ENCODE results near the gene MRPS17.
"Not testable (repeated sequence)": the region's sequence is repeated elsewhere in the genome, so short reads cannot be mapped to it uniquely, and the experiment has no call there.

MRPS17 gene

DNA sequence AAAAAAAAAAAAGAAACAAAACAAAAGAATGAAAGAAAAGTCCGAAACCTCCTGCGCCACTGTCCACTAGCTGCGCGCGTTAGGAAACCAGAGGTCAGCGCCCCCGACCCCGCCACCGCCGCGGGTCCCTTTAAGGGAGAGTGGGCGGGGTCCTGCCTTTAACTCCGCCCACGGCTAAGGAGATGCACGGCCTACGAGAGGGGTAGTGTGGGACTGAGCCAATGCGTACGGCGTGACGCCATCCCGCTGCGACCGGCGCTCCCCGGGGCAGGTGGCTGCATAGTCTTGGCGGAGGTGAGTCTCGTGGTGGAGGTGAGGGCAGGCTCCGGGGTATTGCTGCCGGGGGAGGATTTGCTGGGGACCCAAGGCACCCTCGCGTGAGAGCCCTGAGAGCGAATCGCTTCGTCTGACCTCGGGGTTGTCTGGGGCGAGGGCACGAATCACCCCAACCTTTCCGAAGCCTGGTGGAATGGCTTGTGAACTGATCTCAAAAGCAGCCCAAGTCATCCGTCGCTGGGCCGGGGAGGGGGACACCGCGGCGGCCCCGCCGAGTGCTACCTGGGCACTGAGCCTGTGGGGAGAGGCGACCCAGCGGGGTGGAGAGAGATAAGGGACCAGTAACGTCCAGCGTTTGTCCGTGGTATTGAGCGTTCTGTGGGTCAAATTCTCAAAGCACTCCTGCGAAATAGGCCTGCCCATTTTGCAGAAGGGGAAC is at the start of gene MRPS17:
TSS of gene MRPS17 (plus strand) at position 241 of the 715 bp plus-strand sequence. CDS start 1,319 bp downstream, outside the sequence.
- peak; percentile 73 for DNase-seq

DNA sequence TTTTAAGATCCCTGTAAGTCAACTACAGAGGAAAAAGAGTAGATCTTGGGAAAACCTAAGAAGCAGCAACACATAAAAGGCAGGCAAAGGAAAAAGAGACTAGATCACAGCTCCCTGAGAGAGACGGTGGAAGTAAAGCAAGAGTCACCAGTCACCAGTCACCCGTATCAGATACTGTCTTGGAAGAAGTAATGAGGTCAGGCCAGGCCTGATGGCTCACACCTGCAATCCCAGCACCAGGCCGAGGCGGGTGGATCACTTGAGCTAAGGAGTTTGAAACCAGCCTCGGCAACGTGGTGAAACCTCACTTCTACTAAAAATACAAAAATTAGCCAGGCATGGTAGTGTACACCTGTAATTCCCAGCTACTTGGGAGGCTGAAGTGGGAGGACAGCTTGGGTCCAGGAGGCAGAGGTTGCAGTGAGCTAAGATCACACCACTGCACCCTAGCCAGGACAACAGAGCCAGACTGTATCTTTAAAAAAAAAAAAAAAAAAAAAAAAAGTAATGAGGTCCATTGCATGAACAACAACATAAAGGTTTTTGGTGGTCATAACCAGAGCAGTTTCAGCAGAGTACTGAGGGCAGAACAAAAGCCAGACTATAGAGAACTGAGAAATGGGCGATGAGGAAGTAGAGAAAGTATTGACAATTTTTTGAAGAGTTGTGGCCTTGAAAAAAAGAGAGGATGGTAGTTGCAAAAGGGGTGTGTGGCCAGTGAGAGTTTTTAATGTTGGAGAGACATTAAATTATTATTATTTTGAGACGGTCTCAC is 47.5 kb upstream of the MRPS17 start:
- DNase-seq = no peak

DNA sequence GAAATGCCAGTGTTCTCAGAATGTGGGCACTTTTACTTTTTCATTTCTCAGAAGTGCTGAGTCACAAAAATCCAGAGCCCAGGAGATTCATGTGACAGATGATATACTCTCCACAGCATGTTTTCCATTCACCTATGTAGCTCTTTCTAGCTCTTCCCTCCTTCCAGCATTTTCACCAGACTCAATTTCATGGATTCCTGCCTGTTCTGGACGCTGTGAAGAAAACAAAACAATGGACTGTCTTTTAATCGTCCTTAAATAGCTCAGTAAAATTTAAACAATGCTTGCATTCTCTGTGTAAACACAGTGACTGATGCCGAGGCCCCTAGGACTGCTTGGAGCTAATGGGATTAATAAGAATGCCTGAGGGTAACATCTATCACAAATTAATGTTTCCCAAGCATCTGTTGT is 38.9 kb upstream of the MRPS17 start:
- DNase-seq = no peak

DNA sequence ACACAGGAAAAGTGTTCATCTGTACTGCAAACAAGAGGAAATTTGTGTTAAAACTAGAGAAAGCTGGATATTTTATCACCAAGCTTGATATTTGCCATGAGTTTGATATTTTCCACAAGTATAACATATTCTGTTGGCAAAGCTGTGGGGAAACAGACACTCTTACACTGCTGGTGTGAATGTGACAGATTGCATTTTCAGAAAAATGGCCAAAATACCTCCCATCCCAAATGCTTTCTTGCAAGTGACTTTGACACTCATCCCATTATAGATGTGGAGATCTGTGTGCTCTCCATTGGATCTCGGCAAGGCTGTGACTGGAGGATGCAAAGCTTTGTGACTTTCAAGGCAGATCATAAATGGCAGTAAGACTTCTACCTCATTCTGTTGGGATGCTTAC is 33.9 kb upstream of the MRPS17 start:
- no peak for DNase-seq

DNA sequence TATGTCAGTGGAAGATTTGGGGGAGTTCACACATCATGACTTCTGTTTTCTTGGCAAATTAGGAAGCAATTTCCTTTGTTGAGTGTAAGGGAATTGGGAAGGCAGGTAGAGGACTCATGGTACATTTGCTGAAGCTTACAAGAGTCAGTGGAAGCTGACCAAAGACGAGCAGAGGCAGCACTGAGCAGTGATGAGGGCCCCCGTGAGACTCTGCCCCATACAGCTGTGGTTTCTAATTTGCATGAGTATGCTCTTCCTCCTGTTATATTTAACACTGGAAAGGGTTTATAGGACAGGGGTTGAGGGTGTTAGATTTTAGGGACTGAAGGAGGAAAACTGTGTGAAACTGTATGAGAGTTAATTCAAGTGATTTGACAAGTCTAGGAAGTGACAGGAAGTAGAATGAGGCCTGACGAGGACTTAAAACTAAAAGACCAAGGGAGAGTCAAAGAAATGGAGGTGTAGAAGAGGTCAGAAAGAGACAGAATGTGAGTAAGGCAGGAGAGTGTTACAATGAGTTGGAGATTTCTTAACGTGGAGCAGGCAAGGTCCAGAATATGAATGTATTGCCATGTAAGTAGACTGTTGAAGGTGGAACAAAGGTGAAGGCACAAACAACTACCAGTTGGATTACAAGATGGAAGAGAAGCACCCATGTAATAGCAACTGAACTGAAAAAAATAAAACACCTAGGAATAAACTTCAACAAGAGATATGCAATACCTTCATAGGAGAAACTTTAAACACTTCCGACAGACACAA is 23.5 kb upstream of the MRPS17 start:
- no peak for DNase-seq

DNA sequence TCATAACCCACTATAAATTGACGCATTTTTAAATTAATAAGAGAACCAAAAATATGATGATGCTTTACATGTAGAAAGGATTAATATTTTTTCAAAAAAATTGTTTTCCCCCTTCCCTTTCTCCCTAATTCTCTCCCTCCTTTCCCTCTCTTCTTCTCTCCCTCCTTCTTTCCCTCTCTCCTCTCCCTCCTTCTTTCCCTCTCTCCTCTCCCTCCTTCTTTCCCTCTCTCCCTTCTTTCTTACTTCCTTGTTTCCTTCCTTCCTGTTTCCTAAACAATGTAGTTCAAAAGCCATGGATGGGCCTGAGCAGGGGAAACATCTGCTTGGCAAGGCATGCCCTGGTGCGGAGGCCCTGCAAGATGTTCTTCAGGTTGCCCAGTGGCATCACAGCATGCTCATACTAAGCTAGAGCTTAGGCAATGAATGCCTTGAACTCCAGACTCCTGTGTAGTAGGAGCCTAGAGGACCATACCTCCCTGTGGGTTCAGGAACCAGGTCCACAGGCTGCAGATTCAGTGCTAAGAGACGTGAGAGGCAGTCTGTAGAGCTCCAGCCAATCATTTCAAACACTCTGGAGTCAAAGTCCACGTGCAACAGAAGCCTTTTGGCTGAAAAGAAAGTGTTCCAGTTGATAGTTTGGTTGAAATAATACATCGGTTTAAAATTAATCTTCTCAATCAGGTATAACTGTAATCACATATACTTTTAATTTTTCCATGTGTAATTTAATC is 20.1 kb upstream of the MRPS17 start:
- no peak for DNase-seq

DNA sequence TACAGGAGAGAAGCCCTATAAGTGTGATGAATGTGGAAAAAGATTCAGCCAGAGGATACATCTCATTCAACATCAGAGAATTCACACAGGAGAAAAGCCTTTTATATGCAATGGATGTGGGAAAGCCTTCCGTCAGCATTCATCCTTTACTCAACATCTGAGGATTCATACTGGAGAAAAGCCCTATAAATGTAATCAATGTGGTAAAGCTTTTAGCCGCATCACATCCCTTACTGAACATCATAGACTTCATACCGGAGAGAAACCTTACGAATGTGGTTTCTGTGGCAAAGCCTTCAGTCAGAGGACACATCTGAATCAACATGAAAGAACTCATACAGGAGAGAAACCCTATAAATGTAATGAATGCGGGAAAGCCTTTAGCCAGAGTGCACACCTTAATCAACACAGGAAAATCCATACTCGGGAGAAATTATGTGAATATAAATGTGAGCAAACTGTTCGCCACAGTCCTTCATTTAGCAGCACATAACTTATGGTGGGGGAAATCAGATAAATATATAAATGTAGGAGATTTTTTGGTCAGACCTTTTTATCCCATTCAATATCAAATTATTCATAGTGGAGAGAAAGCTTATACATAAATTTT is 12.1 kb upstream of the MRPS17 start:
- DNase-seq = no peak

DNA sequence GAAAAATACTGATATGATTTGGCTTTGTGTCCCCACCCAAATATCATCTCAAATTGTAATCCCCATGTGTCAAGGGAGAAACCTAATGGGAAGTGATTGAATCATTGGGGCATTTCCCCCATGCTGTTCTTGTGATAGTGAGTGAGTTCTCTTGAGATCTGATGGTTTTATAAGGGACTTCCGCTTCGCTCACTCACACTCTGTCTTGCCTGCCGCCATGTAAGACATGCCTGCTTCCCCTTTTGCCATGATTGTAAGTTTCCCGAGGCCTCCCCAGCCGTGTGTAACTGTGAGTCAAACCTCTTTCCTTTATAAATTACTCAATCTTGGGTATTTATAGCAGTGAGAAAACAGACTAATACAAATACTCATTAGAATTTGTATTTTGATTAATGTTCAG is 5.1 kb upstream of the MRPS17 start:
- no peak for DNase-seq

DNA sequence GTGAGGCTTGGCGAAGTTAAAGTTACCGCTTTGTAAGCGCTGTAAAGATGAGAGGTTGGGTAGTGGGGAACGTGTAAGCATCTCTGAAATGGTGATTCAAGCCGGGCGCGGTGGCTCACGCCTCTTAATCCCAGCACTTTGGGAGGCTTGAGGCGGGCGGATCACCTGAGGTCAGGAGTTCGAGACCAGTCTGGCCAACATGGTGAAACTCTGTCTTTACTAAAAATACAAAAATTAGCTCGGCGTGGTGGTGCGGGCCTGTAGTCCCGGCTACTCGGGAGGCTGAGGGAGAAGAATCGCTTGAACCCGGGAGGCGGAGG is 635 bp downstream of the MRPS17 start:
- DNase-seq = not testable (repeated sequence)

DNA sequence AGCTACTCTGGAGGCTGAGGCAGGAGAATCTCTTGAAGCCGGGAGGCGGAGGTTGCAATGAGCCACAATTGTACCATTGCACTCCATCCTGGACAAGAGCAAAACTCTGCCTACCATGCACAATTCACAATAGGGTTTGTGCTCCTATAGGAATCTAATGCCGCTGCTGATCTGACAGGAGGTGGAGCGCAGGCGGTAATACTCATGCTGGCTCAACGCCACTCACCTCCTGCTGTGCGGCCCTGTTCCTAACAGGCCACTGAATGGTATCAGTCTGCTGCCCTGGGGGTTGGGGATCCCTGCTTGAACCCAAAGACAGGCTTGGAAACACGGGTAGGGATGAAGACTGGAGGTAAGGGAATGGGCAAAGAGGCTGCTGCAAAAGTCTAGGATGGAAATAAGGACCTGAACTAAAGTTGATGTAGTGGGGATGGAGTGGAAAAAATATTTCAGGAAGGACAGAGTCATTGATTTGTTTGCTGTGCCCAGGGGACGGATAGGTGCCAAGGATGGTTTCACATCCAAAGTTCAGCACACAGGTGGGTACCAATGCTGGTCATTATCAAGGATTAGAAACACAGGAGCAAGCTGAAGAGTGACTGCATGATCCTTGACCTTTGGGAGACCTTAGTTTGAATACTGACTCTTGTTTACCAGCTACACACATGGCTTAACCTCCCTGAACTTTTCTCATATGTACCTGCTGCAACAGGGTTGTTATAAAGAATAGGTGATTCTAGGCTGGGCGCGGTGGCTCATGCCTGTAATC is 2.2 kb downstream of the MRPS17 start:
- no peak for DNase-seq

DNA sequence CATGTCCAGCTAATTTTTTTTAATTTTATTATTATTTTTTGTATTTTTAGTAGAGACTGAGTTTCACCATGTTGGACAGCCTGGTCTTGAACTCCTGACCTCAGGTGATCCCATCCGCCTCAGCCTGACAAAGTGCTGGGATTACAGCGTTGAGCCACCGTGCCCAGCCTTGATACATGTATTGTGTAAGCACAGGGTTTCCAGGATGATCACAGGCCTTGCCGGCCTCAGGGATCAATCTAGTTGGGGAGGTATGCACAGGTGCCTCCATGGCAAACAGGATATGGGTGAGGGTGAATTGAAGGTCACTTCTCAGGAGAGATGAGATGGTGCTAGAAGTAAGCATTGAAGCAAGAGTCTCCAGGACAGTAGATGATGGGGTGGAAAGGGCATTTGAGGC is 5.5 kb downstream of the MRPS17 start:
- DNase-seq = no peak

DNA sequence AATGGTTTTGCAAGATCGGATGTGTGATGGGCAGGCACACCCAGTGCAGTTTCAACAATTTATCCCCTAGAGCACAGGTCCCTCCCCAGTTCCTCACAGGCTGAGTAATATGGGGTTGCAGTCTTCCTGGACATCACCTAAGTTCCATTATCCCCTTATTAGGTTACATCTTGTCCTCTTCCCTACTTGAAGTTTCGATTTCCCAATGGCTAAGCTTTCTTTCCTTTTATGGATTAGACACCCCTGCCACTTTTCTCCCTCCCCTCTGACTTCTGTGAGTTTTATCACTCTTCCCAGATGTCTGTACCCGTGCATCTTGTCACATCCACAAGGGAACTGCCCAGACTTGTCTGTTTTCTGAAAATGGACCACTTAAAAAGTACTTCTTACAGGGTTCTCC is 10.3 kb downstream of the MRPS17 start:
- no peak for DNase-seq

DNA sequence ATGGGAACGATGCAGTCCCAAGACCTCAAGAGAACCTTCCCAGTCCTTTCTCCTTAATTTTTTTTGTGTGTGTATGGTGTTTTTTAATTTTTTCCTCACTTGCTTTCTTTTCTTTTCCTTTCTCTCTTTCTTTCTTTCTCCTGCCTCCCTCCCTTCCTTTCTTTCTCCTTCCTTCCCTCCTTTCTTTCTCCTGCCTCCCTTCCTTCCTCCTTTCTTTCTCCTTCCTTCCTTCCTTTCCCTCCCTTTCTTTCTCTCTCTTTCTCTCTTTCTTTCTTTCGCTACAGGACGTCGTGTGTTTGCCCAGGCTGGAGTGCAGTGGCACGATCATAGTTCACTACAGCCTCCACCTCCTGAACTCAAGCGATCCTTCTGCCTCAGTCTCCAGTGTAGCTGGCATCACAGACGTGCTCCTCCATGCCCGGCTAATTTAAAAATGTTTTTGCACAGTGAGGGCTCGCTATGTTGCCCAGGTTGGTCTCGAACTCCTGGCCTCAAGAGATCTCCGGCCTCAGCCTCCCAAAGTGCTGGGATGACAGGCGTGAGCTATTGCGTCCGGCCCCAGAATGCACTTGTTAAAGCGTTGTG is 12.0 kb downstream of the MRPS17 start:
- DNase-seq = no peak

DNA sequence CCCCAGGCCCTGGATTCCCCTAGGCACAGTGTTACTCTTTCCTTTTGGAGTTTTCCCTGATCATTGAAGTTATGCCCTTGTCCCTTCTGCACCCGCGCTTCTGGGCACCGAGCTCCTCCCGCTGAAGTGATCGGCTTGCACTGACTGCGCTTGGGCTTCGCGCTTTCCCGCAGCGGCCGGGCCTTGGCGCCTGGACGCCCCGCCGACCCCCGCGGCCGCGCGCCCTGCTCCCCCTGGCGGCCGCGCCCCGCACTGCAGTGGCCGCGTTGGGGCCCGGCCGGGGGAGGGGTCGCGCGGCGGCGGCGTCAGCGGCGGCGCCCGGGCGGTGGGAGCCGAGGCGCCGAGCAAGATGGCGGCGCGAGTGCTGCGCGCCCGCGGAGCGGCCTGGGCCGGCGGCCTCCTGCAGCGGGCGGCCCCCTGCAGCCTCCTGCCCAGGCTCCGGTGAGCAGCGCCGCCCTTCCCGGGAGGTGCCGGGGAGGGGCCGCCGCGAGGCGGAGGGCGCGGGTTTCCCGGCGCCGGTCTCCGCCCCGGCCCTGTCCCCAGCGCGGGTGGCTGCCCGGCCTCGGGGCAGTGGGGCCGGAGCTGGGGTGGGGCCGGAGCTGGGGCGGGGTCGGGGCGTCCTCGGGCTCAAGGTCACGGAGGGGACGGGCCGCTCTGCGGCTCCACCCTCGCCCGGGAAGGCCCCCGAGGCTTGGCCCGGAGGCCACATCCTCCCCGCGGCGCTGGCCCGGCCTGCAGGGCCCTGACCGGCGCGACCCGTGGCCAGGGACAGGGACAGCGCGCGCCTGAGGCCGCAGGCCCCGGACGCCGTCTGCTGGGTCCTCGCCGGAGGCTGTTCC is 12.8 kb downstream of the MRPS17 start, which contains the start of gene NIPSNAP2:
TSS of gene NIPSNAP2 (plus strand) at position 325 of the 839 bp plus-strand sequence. CDS start at position 350, 25 bp downstream.
- peak; percentile 42 for DNase-seq

DNA sequence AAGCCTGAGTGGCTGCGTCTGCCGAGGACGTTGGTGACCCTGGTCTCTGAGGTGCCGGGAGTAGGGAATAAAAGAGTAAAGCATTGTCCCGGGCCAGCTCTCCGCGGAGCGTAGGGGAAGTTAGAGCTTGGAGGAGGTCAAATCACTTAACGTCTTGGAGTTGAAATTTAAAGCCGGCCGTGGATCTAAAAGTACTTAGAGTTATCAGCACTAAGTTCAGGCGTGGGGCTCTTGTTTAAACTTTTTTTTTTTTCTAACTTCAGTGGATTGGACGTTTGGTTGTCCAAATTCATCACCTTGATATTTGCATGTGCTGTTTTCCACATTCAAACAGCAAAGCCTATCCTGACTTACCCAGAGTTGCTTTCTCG is 13.4 kb downstream of the MRPS17 start:
- DNase-seq = peak; percentile 1

DNA sequence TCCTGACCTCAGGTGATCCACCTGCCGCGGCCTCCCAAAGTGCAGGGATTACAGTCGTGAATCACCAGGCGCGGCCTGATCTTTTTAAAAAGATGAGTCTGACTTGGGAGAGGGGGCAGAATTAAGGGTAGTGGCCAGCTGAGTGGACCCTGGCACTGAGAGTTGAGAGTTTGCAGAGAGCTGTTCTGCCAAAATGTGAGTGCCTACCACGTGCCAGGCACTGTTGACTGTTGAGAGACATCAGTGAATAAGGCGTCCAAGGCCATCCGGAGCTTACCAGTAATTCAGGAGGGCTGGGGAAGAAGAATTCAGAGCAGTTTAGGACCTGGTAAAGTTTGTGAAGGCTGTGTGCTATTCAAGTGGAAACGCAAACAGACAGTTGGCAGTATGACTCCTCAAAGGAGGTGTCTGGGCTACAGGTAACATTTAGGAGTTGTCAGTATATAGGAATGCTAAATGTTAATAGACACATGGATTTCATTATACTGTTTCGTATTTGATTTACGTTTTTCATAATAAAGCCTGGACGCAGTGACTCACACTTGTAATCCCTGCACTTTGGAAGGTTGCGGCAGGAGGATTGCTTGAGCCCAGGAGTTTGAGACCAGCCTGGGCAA is 14.2 kb downstream of the MRPS17 start:
- DNase-seq = peak; percentile 13

DNA sequence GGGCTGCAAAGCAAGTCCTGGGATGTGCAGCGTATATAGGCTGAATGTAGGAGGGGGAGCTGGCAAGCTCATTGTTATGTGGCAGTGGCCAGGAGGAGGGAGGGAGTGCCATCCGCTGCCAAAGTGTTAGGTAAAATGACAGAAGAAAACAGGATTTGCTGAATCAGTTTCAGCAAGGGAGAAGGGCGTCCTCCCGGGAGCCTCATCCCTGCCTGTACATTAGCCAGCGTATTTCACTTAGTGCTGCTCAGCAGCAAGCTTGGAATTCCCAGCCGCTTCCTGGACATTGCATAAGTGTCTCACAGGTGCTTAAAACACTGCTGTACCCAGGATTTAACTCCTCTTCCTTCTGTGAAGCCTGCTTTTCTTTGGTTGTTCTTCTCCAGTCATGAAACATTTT is 15.2 kb downstream of the MRPS17 start:
- peak; percentile 30 for DNase-seq

DNA sequence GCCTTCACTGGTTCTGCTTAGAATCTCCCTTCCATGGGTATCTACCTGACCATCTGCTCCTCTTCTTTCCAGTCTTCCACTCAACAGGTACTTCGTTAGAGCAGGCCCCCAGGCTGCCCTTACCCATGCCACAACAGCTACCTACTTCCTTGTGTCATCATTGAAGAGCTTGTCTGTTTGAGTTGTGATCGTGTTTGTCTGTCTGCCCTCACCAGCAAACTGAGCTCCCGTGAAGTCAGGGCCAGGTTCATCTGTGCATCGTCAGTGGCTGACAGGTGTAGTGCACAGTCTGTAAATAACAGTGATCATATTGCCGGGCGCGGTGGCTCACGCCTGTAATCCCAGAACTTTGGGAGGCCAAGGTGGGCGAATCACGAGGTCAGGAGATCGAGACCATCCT is 17.7 kb downstream of the MRPS17 start:
- DNase-seq = no peak

DNA sequence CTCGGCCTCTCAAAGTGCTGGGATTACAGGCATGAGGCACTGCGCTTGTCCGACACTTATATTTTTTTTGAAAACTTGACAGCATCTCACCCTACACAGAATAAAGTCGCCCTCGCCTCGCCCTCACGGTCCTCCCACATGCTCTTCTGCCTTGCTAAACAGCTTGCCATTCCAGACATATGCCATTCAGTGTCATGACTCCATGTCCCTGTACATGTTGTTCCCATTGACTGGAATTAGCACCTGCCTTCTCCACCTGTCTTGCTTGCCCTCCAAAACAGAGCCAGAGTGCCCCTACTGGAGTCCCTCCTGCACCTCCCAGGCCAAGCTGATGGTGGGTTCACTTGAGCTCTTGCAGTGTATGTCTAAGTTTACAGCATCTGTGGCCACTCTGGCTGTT is 18.9 kb downstream of the MRPS17 start:
- DNase-seq = no peak

DNA sequence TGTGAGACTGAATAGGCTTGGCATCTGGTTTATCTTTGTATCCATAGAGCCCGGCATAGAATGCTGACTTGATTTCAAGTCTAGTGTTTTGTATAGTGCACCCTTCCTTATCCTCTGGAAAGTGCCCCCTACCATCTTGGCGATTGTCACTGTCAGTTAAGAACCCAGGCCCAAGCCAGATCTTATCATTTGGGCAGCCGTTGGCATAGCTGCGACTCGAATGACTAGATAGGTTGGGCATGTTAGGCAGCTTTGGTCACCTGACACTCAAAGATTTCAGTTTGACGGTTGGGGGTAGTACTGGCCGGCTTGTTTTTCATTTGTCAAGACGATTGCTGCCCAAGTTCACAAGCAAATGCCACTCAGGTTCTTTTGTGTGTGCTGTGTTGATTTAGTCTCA is 19.3 kb downstream of the MRPS17 start:
- DNase-seq = no peak
